Measurements from ENCODE around the gene TRPM3.

DNA sequence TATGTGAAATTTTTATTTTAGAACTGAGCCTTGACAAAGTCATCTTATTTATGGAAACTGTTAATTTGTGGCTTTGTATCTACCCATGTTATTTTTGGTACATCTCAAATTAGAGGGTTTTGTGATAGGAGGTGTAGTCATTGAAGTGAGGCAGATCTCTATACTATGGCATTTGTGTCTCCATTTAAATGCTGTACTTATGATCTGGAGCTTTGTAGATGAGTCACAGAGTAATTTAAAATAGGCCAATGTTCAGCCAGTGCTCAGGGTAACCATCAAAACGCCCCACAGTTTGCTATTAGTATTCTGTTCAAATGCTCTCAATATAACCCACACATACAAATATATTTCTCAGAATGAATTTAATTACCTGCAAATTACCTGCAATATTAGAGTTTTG is 355.5 kb downstream of the TRPM3 start:
- TF ChIP-seq, protein P1, sequence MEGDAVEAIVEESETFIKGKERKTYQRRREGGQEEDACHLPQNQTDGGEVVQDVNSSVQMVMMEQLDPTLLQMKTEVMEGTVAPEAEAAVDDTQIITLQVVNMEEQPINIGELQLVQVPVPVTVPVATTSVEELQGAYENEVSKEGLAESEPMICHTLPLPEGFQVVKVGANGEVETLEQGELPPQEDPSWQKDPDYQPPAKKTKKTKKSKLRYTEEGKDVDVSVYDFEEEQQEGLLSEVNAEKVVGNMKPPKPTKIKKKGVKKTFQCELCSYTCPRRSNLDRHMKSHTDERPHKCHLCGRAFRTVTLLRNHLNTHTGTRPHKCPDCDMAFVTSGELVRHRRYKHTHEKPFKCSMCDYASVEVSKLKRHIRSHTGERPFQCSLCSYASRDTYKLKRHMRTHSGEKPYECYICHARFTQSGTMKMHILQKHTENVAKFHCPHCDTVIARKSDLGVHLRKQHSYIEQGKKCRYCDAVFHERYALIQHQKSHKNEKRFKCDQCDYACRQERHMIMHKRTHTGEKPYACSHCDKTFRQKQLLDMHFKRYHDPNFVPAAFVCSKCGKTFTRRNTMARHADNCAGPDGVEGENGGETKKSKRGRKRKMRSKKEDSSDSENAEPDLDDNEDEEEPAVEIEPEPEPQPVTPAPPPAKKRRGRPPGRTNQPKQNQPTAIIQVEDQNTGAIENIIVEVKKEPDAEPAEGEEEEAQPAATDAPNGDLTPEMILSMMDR (tag by site-specific recombination; IDR thresholded peaks at IDR 0.05) = no peak
- no peak for TF ChIP-seq ZBTB48 (tag by site-specific recombination; IDR thresholded peaks at IDR 0.05)
- no peak for TF ChIP-seq ZNF37A (tag by site-specific recombination; IDR thresholded peaks at IDR 0.05)
- no peak for TF ChIP-seq ZNF16 (tag by site-specific recombination; IDR thresholded peaks at IDR 0.05; ENCODE audit: low read depth)
- no peak for TF ChIP-seq ZNF610 (tag by site-specific recombination; IDR thresholded peaks at IDR 0.05; ENCODE audit: borderline replicate concordance)
- no peak for TF ChIP-seq ZNF121 (tag by site-specific recombination; IDR thresholded peaks at IDR 0.05)
- TF ChIP-seq MYNN (tag by site-specific recombination; IDR thresholded peaks at IDR 0.05; ENCODE audit: borderline replicate concordance) = no peak
